K562 (cell line): ENCODE measurements around the gene TBL1XR1. TPM values are rescaled to one million over a fixed set of nuclear protein-coding genes. Genes with fewer than 3 reads are reported as not detected.

ENCODE experiments used
- ATAC-seq: fragments of 200-7000 bp; cut with Tn5 transposase; 3 replicates; pipeline ENCODE4 v1.9.1; 2020; ENCODE audit warnings: moderate library complexity
- BruUV-seq: library from RNA; stranded (reverse); fragments of 400-500 nt; replicated peaks from 2 replicates; lab custom pipeline; 2021; lab: Mats Ljungman, UMichigan
- CTCF ChIA-PET: fragments of 300-600 bp; formaldehyde crosslinking; extraction: SDS; loops from one replicate; lab custom pipeline; 2021; ENCODE audit warnings: low intra/inter-chr PET ratio; lab: Yijun Ruan, JAX
- POLR2A ChIA-PET: fragments of 300-600, 350-650 bp; sonication (Branson Sonifier 250); formaldehyde crosslinking; extraction: SDS; loops from one replicate; lab custom pipeline; 2021; ENCODE audit warnings: antibody characterized with exemption, inconsistent platforms; lab: Yijun Ruan, JAX
- DNase-seq, 4 experiments: peaks; one replicate each; pipeline versions ENCODE4 v3.0.0 to v3.0.0-alpha.2; 2011 to 2018; ENCODE audit warnings: low spot score in 3 of 4, mixed read lengths in 3 of 4; ENCODE audit errors: extremely low read depth in 1 of 4
- FAIRE-seq: peaks from 2 replicates; lab custom pipeline; 2011; peaks lifted over from hg19 to GRCh38; lab: Jason Lieb, UNC
- H2AFZ ChIP-seq: 2 replicates; pipeline ENCODE4 v1.6.0; 2011; ENCODE audit warnings: low read depth, low read length, control low read depth, inconsistent platforms
- H3K27ac ChIP-seq: fragments of 200-600 bp; 3 replicates; pipeline ENCODE4 v1.8.0; 2011; ENCODE audit warnings: low read depth, mild to moderate bottlenecking, control low read depth, inconsistent platforms, low read length, moderate library complexity, mixed read lengths; ENCODE audit errors: extremely low read depth
- H3K27me3 ChIP-seq, 2 experiments: fragments of 300-600 bp in 1 of 2; 2 replicates in 1 of 2; 3 replicates in 1 of 2; pipeline versions ENCODE4 v1.6.0 to v1.8.0; 2011; ENCODE audit warnings: inconsistent platforms in 2 of 2, low read length in 2 of 2, mild to moderate bottlenecking in 1 of 2, mixed read lengths in 1 of 2, moderate library complexity in 1 of 2; ENCODE audit not compliant: control insufficient read depth in 2 of 2, insufficient read depth in 2 of 2
- H3K36me3 ChIP-seq: fragments of 300-600 bp; 3 replicates; pipeline ENCODE4 v1.8.0; 2011; ENCODE audit warnings: mild to moderate bottlenecking, low read length, inconsistent platforms; ENCODE audit not compliant: control insufficient read depth, insufficient read depth
- H3K4me1 ChIP-seq, 2 experiments: fragments of 200-600 bp in 1 of 2; replicated peaks in 1 of 2; 2 replicates in 1 of 2; 3 replicates in 1 of 2; pipeline versions ENCODE4 v1.5.1 to v1.8.0; 2011; ENCODE audit warnings: inconsistent platforms in 2 of 2, low read length in 2 of 2, mild to moderate bottlenecking in 1 of 2, mixed read lengths in 1 of 2, moderate library complexity in 1 of 2; ENCODE audit not compliant: control insufficient read depth in 2 of 2, insufficient read depth in 2 of 2
- H3K4me2 ChIP-seq: 2 replicates; pipeline ENCODE4 v1.6.1; 2011; ENCODE audit warnings: low read length, control low read depth, inconsistent platforms, mixed read lengths; ENCODE audit not compliant: insufficient read depth
- H3K4me3 ChIP-seq: fragments of 200-600 bp; sonication (generic), shearing (Covaris generic); 2 replicates; pipeline ENCODE4 v1.5.1; 2016; ENCODE audit warnings: control low read depth, inconsistent platforms
- H3K79me2 ChIP-seq: fragments of 200-600 bp; 3 replicates; pipeline ENCODE4 v1.8.0; 2011; ENCODE audit warnings: low read length, inconsistent platforms; ENCODE audit not compliant: control insufficient read depth, insufficient read depth
- H3K9ac ChIP-seq, 2 experiments: 2 replicates each; pipeline versions ENCODE4 v1.6.0 to v1.6.1; 2011; ENCODE audit warnings: low read depth in 2 of 2, low read length in 2 of 2, control low read depth in 1 of 2, inconsistent platforms in 1 of 2, mild to moderate bottlenecking in 1 of 2, mixed read lengths in 1 of 2; ENCODE audit not compliant: insufficient read depth in 1 of 2
- H3K9me1 ChIP-seq: one replicate; pipeline ENCODE4 v1.6.0; 2011; ENCODE audit warnings: inconsistent platforms, mild to moderate bottlenecking, low read length, moderate library complexity; ENCODE audit not compliant: control insufficient read depth, insufficient read depth
- H3K9me3 ChIP-seq: replicated peaks from 2 replicates; pipeline ENCODE4 v1.5.1; 2011; ENCODE audit warnings: low read depth, low read length, inconsistent platforms; ENCODE audit not compliant: control insufficient read depth, insufficient read depth
- H4K20me1 ChIP-seq: replicated peaks from 2 replicates; pipeline ENCODE4 v1.6.1; 2011; ENCODE audit warnings: low read length, inconsistent platforms, mixed read lengths; ENCODE audit not compliant: control insufficient read depth, insufficient read depth
- MECOM ChIP-seq: fragments of 250-450 bp; sonication (Bioruptor Pico); IDR thresholded peaks from 2 replicates; pipeline ENCODE4 v1.8.0; 2022; ENCODE audit warnings: inconsistent platforms
- MEIS2 ChIP-seq: fragments of 450-650 bp; IDR thresholded peaks from 2 replicates; pipeline ENCODE4 v1.6.1; 2014; ENCODE audit warnings: mild to moderate bottlenecking; ENCODE audit not compliant: partially characterized antibody
- NRF1 ChIP-seq, 2 experiments: fragments of 450-650 bp; IDR thresholded peaks in 1 of 2; conservative IDR thresholded peaks in 1 of 2; 2 replicates each; pipeline ENCODE4 v1.6.1; 2014; ENCODE audit warnings: mild to moderate bottlenecking in 2 of 2
- RCOR1 ChIP-seq, 2 experiments: IDR thresholded peaks; 2 replicates each; pipeline ENCODE4 v1.6.1; 2012; ENCODE audit warnings: low read depth in 2 of 2, low read length in 2 of 2, borderline replicate concordance in 1 of 2, improper control_type of control experiment in 1 of 2
- SPI1 ChIP-seq: IDR thresholded peaks from 2 replicates; pipeline ENCODE4 v1.6.1; 2011; ENCODE audit warnings: low read depth, low read length, control low read depth, borderline replicate concordance
- SREBF2 ChIP-seq: sonication (generic); formaldehyde crosslinking; IDR thresholded peaks from 2 replicates; pipeline ENCODE4 v1.4.0; 2020; ENCODE audit warnings: mild to moderate bottlenecking, missing genetic modification reagents
- TSC22D4 ChIP-seq: fragments of 450-650 bp; IDR thresholded peaks from 2 replicates; pipeline ENCODE4 v1.6.1; 2016; ENCODE audit warnings: missing genetic modification characterization, missing biosample characterization, control low read depth
- ZNF316 ChIP-seq: fragments of 450-650 bp; IDR thresholded peaks from 2 replicates; pipeline ENCODE4 v1.6.1; 2016
- WGBS: fragments of 100-300 bp; shearing (Covaris generic); methylation state at CpG from one replicate; pipeline ENCODE4 v1.1.6; 2016; ENCODE audit warnings: low coverage, mixed read lengths; ENCODE audit not compliant: insufficient coverage; ENCODE audit errors: missing lambda C conversion rate; 5-methylcytosine and 5-hydroxymethylcytosine counted together
- in situ Hi-C: fragments of 300-500 bp; cut with MboI; formaldehyde crosslinking; loops from 4 replicates; pipeline ENCODE4 v1.15.0; 2018; ENCODE audit warnings: inconsistent platforms, mixed read lengths
- intact Hi-C: fragments of 100-400 bp; cut with micrococcal nuclease; formaldehyde crosslinking; loops from 2 replicates; pipeline ENCODE4 v1.14.2; 2022
- polyA plus RNA-seq, 8 experiments: library from polyadenylated mRNA; depleted of rRNA in 4 of 8; stranded (reverse) in 5 of 8; unstranded in 3 of 8; fragments of >200 nt; fragmentation: Nextera tagmentation in 2 of 8; fragmentation: Illumina TruSeq in 1 of 8; extraction: Ambion mirVana in 2 of 8; extraction: Trizol in 1 of 8; gene quantifications; 2 replicates each; pipeline versions ENCODE4 v1.2.1 to v1.2.3, GENCODE V29; 2011 to 2014; ENCODE audit warnings: inconsistent platforms in 1 of 8, missing spikeins in 1 of 8
- total RNA-seq, 7 experiments: library from RNA; depleted of rRNA in 6 of 7; stranded (reverse); fragments of >200 nt in 6 of 7; fragmentation: Illumina TruSeq in 2 of 7; extraction: Trizol in 2 of 7; gene quantifications; 2 replicates each; pipeline versions ENCODE4 v1.2.1 to v1.2.3, GENCODE V29; 2011 to 2021; ENCODE audit warnings: low replicate concordance in 1 of 7

TBL1XR1 gene
- total and polyA plus RNA-seq, 9 of the 15 experiments (the other 6 are each of a cell fraction or from before 2014, with no cell fraction given) = 19.6 to 171 (median 83.3) TPM

- no peak for FAIRE-seq
- ChIA-PET CTCF (no interaction called here), POLR2A (interaction anchor here (1.2 kb wide), 1 partner anchor 14 kb away, joined by 6 read pairs; no protein-coding TSS in a partner anchor)
- Histone ChIP-seq H3K4me3 (no peak overlapping the region), H3K4me1 (peaks cover 8 to 21% of the 10 kb centered on the region in 2 experiments; a peak in 3 of 5 replicates), H4K20me1 (0 out of 2 replicates have a peak, but pooled peaks cover 19% of the 10 kb centered on the region), H3K4me2 (no peak overlapping the region), H3K9ac (no peak overlapping the region), H3K9me3 (no peaks in the 10 kb centered on the region), H2AFZ (no peak overlapping the region), H3K27ac (peak overlapping the region; percentile 31; the same call in 1 of the 3 replicates), H3K79me2 (peaks cover 99% of the 10 kb centered on the region), H3K27me3 (no peaks in the 10 kb centered on the region), H3K36me3 (0 out of 3 replicates have a peak, but pooled peaks cover 2% of the 10 kb centered on the region), H3K9me1 (peaks cover 5% of the 10 kb centered on the region)
- no peak for DNase-seq
- TF ChIP-seq ZNF316 (0 out of 2 replicates have a peak, but pooled peaks have one; percentile 16), NRF1 (conservative IDR thresholded peaks at IDR 0.05 in 1 of 2, IDR thresholded peaks at IDR 0.05 in 1 of 2) (no peak)
- no TSS peak for BruUV-seq
- 42% methylated on average over 2 of the region's 2 CpGs for WGBS
- no peak for ATAC-seq
- in situ Hi-C loops (no loop called here), intact Hi-C loops (no loop called here)
These were observed 86.9 kb downstream of the TBL1XR1 start for GRCh38 chr3:177110386-177110785.

- H3K4me1 ChIP-seq = peaks cover 8 to 21% of the 10 kb centered on the region in 2 experiments; a peak in 3 of 5 replicates
- no peaks in the 10 kb centered on the region for H3K27me3 ChIP-seq
- H4K20me1 ChIP-seq = 0 out of 2 replicates have a peak, but pooled peaks cover 19% of the 10 kb centered on the region
- H3K27ac ChIP-seq = peak overlapping the region; percentile 31; the same call in 1 of the 3 replicates
- peak; percentile 69 for ATAC-seq
- H3K79me2 ChIP-seq = peaks cover 99% of the 10 kb centered on the region
- H3K9me3 ChIP-seq = no peaks in the 10 kb centered on the region
- peaks cover 6% of the 10 kb centered on the region for H3K9me1 ChIP-seq
- no peak for FAIRE-seq
- no TSS peak for BruUV-seq
- in situ Hi-C loops (no loop called here), intact Hi-C loops (no loop called here)
- DNase-seq = peak in 1 of 4 experiments; percentile 21
- ChIA-PET POLR2A (interaction anchor here (1.2 kb wide), 1 partner anchor 14 kb away, joined by 6 read pairs; no protein-coding TSS in a partner anchor), CTCF (no interaction called here)
- 0 out of 3 replicates have a peak, but pooled peaks cover 2% of the 10 kb centered on the region for H3K36me3 ChIP-seq
- TF ChIP-seq TSC22D4 (tag) = no peak
- 0 out of 2 replicates have a peak, but pooled peaks have one; percentile 34 for TF ChIP-seq MECOM (CRISPR knock-in tag)
- peak; percentile 14; the same call in 1 of the 2 replicates for TF ChIP-seq SPI1
- peak in 1 of 2 experiments; percentile 15; a peak in 1 of 4 replicates for TF ChIP-seq RCOR1 (IDR thresholded peaks at IDR 0.05; ENCODE audit: borderline replicate concordance in 1 of 2, low read depth in 2 of 2, low read length in 2 of 2)
- TF ChIP-seq MEIS2 = peak; percentile 10
- TF ChIP-seq SREBF2 (CRISPR knock-in tag) = no peak
- peak overlapping the region; percentile 26; the same call in 1 of the 2 replicates for H3K4me2 ChIP-seq
- 0 out of 4 replicates have a peak overlapping the region, but pooled peaks of 1 of the 2 experiments have one; percentile 2 for H3K9ac ChIP-seq
- 35% methylated on average over 5 of the region's 5 CpGs for WGBS
- no peak overlapping the region for H3K4me3 ChIP-seq
- no peak overlapping the region for H2AFZ ChIP-seq
These were observed 87.5 kb downstream of the TBL1XR1 start for GRCh38 chr3:177109688-177110330.
